Glomerular endothelial cell (primary cell): Measurements from ENCODE around the gene C11orf21. TPM values are rescaled to one million over a fixed set of nuclear protein-coding genes. Genes with fewer than 3 reads are reported as not detected.

ENCODE experiments used
- DNase-seq: peaks from one replicate; pipeline ENCODE4 v3.0.0-alpha.2; 2011; ENCODE audit warnings: low read depth, low spot score; ENCODE audit errors: extremely low read depth
- total RNA-seq: library from RNA; depleted of rRNA; stranded (reverse); fragments of >200 nt; gene quantifications from 2 replicates; pipeline ENCODE4 v1.2.3, GENCODE V29; 2015

C11orf21 gene
- total RNA-seq, 1 donor from 2014 or later, result not detected

- DNase-seq, result no peak
These were observed 39.2 kb downstream of the C11orf21 start for GRCh38 chr11:2262301-2263070.

- no peak for DNase-seq
These were observed 40.1 kb downstream of the C11orf21 start for GRCh38 chr11:2261436-2262230.

GRCh38 chr11:2260491-2261364, 41.0 kb downstream of the C11orf21 start:
- DNase-seq, result no peak

- DNase-seq, result no peak
These were observed 41.7 kb downstream of the C11orf21 start for GRCh38 chr11:2259897-2260451.

GRCh38 chr11:2259466-2259830, 42.3 kb downstream of the C11orf21 start:
- no peak for DNase-seq

GRCh38 chr11:2258501-2259465, 42.9 kb downstream of the C11orf21 start:
- DNase-seq, result no peak

GRCh38 chr11:2256951-2257700, 44.6 kb downstream of the C11orf21 start:
- no peak for DNase-seq

- no peak for DNase-seq
These were observed 45.3 kb downstream of the C11orf21 start for GRCh38 chr11:2256293-2256913.

GRCh38 chr11:2252018-2252417, 49.7 kb downstream of the C11orf21 start:
- no peak for DNase-seq

GRCh38 chr11:2251138-2251537, 50.6 kb downstream of the C11orf21 start:
- DNase-seq, result no peak

- no peak for DNase-seq
These were observed 51.2 kb downstream of the C11orf21 start for GRCh38 chr11:2250485-2250884.

GRCh38 chr11:2250041-2250440, 51.7 kb downstream of the C11orf21 start:
- DNase-seq, result no peak

GRCh38 chr11:2249189-2249916, 52.4 kb downstream of the C11orf21 start:
- DNase-seq, result no peak

GRCh38 chr11:2248762-2249161, 53.0 kb downstream of the C11orf21 start:
- no peak for DNase-seq

GRCh38 chr11:2248242-2248641, 53.5 kb downstream of the C11orf21 start:
- no peak for DNase-seq

GRCh38 chr11:2247496-2247895, 54.2 kb downstream of the C11orf21 start:
- DNase-seq, result no peak
